Transverse colon (tissue), 4 donors: Measurements from ENCODE around the gene AP3B1. TPM values are rescaled to one million over a fixed set of nuclear protein-coding genes. Genes with fewer than 3 reads are reported as not detected.

Experiments used
- DNase-seq: peaks from one replicate; pipeline ENCODE4 v3.0.0-alpha.2; 2019
- H3K27ac ChIP-seq, 4 donors: fragments of 200-600 bp; sonication (generic); 2 replicates each; pipeline ENCODE4 v1.5.1; 2016 to 2018; ENCODE audit warnings: inconsistent platforms in 4 of 4
- H3K27me3 ChIP-seq: fragments of 200-600 bp; sonication (generic); 2 replicates; pipeline ENCODE4 v1.5.1; 2017; ENCODE audit warnings: inconsistent platforms
- H3K36me3 ChIP-seq, 4 donors: fragments of 200-600 bp; sonication (generic); 2 replicates each; pipeline ENCODE4 v1.5.1; 2017 to 2019; ENCODE audit warnings: inconsistent platforms in 4 of 4
- H3K4me1 ChIP-seq, 4 donors: fragments of 200-600 bp; sonication (generic); 2 replicates each; pipeline ENCODE4 v1.5.1; 2017 to 2020; ENCODE audit warnings: inconsistent platforms in 4 of 4
- H3K4me3 ChIP-seq, 4 donors: fragments of 200-600 bp; sonication (generic); 1 replicate in 1 of 4; 2 replicates in 3 of 4; pipeline versions ENCODE4 v1.5.1 to v1.6.1; 2017 to 2019; ENCODE audit warnings: inconsistent platforms in 4 of 4
- H3K9me3 ChIP-seq, 2 donors: fragments of 200-600 bp; sonication (generic); 2 replicates each; pipeline ENCODE4 v1.5.1; 2017 to 2019; ENCODE audit warnings: inconsistent platforms in 2 of 2
- CTCF ChIP-seq, 5 experiments: fragments of 200-600 bp in 3 of 5; fragments of 450-650 bp in 2 of 5; sonication (generic) in 3 of 5; IDR thresholded peaks; 1 replicate in 2 of 5; 2 replicates in 3 of 5; pipeline ENCODE4 v1.5.1; 2016 to 2017; ENCODE audit warnings: antibody characterized with exemption in 5 of 5, inconsistent platforms in 3 of 5, mild to moderate bottlenecking in 2 of 5, moderate library complexity in 1 of 5
- EP300 ChIP-seq: sonication (generic); formaldehyde crosslinking; IDR thresholded peaks from one replicate; pipeline ENCODE4 v1.6.1; 2017; ENCODE audit warnings: antibody characterized with exemption, low read depth
- POLR2A ChIP-seq: fragments of 450-650 bp; IDR thresholded peaks from one replicate; pipeline ENCODE4 v1.6.1; 2016; ENCODE audit warnings: antibody characterized with exemption, mild to moderate bottlenecking, moderate library complexity
- POLR2AphosphoS5 ChIP-seq, 3 donors: sonication (generic); formaldehyde crosslinking; IDR thresholded peaks; one replicate each; pipeline ENCODE4 v1.6.1; 2016; ENCODE audit warnings: antibody characterized with exemption in 3 of 3
- WGBS, 2 donors: methylation state at CpG; one replicate each; pipeline ENCODE4 v1.1.5; 2018; ENCODE audit warnings: low coverage in 1 of 2; 5-methylcytosine and 5-hydroxymethylcytosine counted together
- in situ Hi-C, 4 donors: fragments of 200-750 bp; cut with MboI; loops; one replicate each; pipeline versions ENCODE4 v1.15.0 to v1.15.1; 2017; ENCODE audit warnings: low sequenced_read_pairs in 3 of 4, low pct_ligation_motif_present in 1 of 4, low pct_unique_long_range_greater_than_20kb in 1 of 4
- intact Hi-C: fragments of 100-400 bp; cut with DNase I; formaldehyde crosslinking; loops from one replicate; pipeline ENCODE4 v1.15.1; 2023; ENCODE audit warnings: low total_unique reads
- small RNA-seq, 4 donors: library from RNA; depleted of rRNA; stranded (forward); fragments of <200 nt; gene quantifications; one replicate each; pipeline ENCODE3, GENCODE V24; 2016
- total RNA-seq, 4 donors: library from RNA; depleted of rRNA; stranded (reverse); fragments of >200 nt; gene quantifications; one replicate each; pipeline ENCODE4 v1.1.0, GENCODE V29; 2016

AP3B1 gene
- total RNA-seq, 4 donors from 2014 or later = 45.7 to 61.3 (median 53.4) TPM

GRCh38 chr5:77953374-77953773 lies 341.1 kb downstream of the AP3B1 start:
- intact Hi-C loops (no loop called here), in situ Hi-C loops (no loop called here)
- Histone ChIP-seq H3K4me1 (peaks cover 0 to 8% (median 5%) of the 10 kb centered on the region in 4 donors), H3K27me3 (peaks cover 20% of the 10 kb centered on the region), H3K36me3 (no peaks in the 10 kb centered on the region), H3K9me3 (no peaks in the 10 kb centered on the region), H3K27ac (no peak overlapping the region), H3K4me3 (no peak overlapping the region)
- no peak for TF ChIP-seq CTCF (IDR thresholded peaks at IDR 0.05)
- TF ChIP-seq EP300 = no peak
- no peak for TF ChIP-seq POLR2A
- TF ChIP-seq POLR2AphosphoS5 (IDR thresholded peaks at IDR 0.05) = no peak
- DNase-seq = no peak
- WGBS, 2 donors = 62 to 90% methylated on average over 2 of the region's 2 CpGs

- H3K4me1 ChIP-seq = peaks cover 0 to 2% (median 1%) of the 10 kb centered on the region in 4 donors
- in situ Hi-C loops = no loop called here
- no peak overlapping the region for H3K4me3 ChIP-seq
- H3K27ac ChIP-seq = no peak overlapping the region
- DNase-seq = no peak
- intact Hi-C loops = no loop called here
- 66 to 70% methylated on average over 3 of the region's 3 CpGs for WGBS, 2 donors
- TF ChIP-seq EP300 (no peak), POLR2AphosphoS5 (IDR thresholded peaks at IDR 0.05) (no peak), CTCF (IDR thresholded peaks at IDR 0.05) (no peak), POLR2A (no peak)
- H3K36me3 ChIP-seq = no peaks in the 10 kb centered on the region
- no peaks in the 10 kb centered on the region for H3K9me3 ChIP-seq
- peaks cover 14% of the 10 kb centered on the region for H3K27me3 ChIP-seq
Observed at GRCh38 chr5:77952636-77953212, 341.8 kb downstream of the AP3B1 start.

Small RNA genes lying within 50 kb of the gene (small RNA-seq; reads per million reads assigned to genes)
- gene RF00019 (0 reads per million in 4 donors), gene RNU6-183P (0 reads per million in 4 donors)

Other genes starting within 250 kb of the AP3B1 start
- 10 to 100 TPM; 10.5 to 24.7 (median 21.8) TPM for gene SCAMP1, start 65.9 kb upstream of the AP3B1 start, total RNA-seq